Neural cell (in vitro differentiated cells): Measurements from ENCODE around the gene DOK1. TPM values are rescaled to one million over a fixed set of nuclear protein-coding genes. Genes with fewer than 3 reads are reported as not detected.

Source experiments
- H2AFZ ChIP-seq: fragments of 200-600, 300-800 bp; sonication (generic), shearing (Covaris generic); 2 replicates; pipeline ENCODE4 v1.6.0; 2014; ENCODE audit warnings: low read depth, mild to moderate bottlenecking, antibody characterized with exemption, low read length, moderate library complexity
- H3F3A ChIP-seq: fragments of 200-600 bp; shearing (Covaris generic); 2 replicates; pipeline ENCODE4 v1.6.1; 2016; ENCODE audit warnings: mild to moderate bottlenecking, moderate library complexity, mixed read lengths, antibody characterized with exemption, low read length; ENCODE audit not compliant: insufficient read depth, poor library complexity, severe bottlenecking
- H3K27ac ChIP-seq: fragments of 200-600, 300-800 bp; sonication (generic), shearing (Covaris generic); 2 replicates; pipeline ENCODE4 v1.5.1; 2014; ENCODE audit warnings: mild to moderate bottlenecking, low read length, moderate library complexity
- H3K27me3 ChIP-seq: fragments of 300-800, 200-600 bp; sonication (generic), shearing (Covaris generic); 2 replicates; pipeline ENCODE4 v1.6.0; 2014; ENCODE audit warnings: mild to moderate bottlenecking, low read depth, low read length, moderate library complexity; ENCODE audit not compliant: insufficient read depth
- H3K36me3 ChIP-seq: fragments of 300-800, 200-600 bp; sonication (generic), shearing (Covaris generic); 2 replicates; pipeline ENCODE4 v1.5.1; 2014; ENCODE audit warnings: mild to moderate bottlenecking, antibody characterized with exemption, low read length, moderate library complexity; ENCODE audit not compliant: insufficient read depth
- H3K4me2 ChIP-seq: fragments of 300-800, 200-600 bp; sonication (generic), shearing (Covaris generic); 2 replicates; pipeline ENCODE4 v1.6.0; 2014; ENCODE audit warnings: mild to moderate bottlenecking, low read length
- H3K4me3 ChIP-seq: fragments of 300-800, 200-600 bp; sonication (generic), shearing (Covaris generic); 2 replicates; pipeline ENCODE4 v1.5.1; 2014; ENCODE audit warnings: mild to moderate bottlenecking, low read length, moderate library complexity
- H3K79me2 ChIP-seq: fragments of 200-600 bp; shearing (Covaris generic); replicated peaks from 2 replicates; pipeline ENCODE4 v1.6.0; 2014; ENCODE audit warnings: mild to moderate bottlenecking, low read length, moderate library complexity; ENCODE audit not compliant: insufficient read depth
- H3K9ac ChIP-seq: fragments of 300-800, 200-600 bp; sonication (generic), shearing (Covaris generic); 2 replicates; pipeline ENCODE4 v1.6.1; 2016; ENCODE audit warnings: mild to moderate bottlenecking, low read length, mixed read lengths
- H3K9me2 ChIP-seq: fragments of 200-600 bp; shearing (Covaris generic); 2 replicates; pipeline ENCODE4 v1.6.1; 2016; ENCODE audit warnings: mild to moderate bottlenecking, low read length, mixed read lengths; ENCODE audit not compliant: insufficient read depth
- H3K9me3 ChIP-seq: fragments of 200-600, 300-800 bp; sonication (generic), shearing (Covaris generic); 2 replicates; pipeline ENCODE4 v1.6.1; 2016; ENCODE audit warnings: mild to moderate bottlenecking, mixed run types, low read length, moderate library complexity, mixed read lengths
- H4K20me1 ChIP-seq: fragments of 200-600 bp; shearing (Covaris generic); 2 replicates; pipeline ENCODE4 v1.6.1; 2016; ENCODE audit warnings: mild to moderate bottlenecking, mixed run types; ENCODE audit not compliant: insufficient read depth
- CTCF ChIP-seq: fragments of 450-650 bp; IDR thresholded peaks from 2 replicates; pipeline ENCODE4 v1.5.1; 2014; ENCODE audit warnings: antibody characterized with exemption, mild to moderate bottlenecking, moderate library complexity; ENCODE audit not compliant: poor library complexity, severe bottlenecking
- EP300 ChIP-seq: fragments of 450-650 bp; conservative IDR thresholded peaks from 2 replicates; pipeline ENCODE4 v1.6.1; 2014; ENCODE audit warnings: antibody characterized with exemption, mild to moderate bottlenecking, moderate library complexity; ENCODE audit not compliant: poor library complexity, severe bottlenecking
- EZH2 ChIP-seq: fragments of 200-600, 300-800 bp; shearing (Covaris generic), sonication (generic); IDR thresholded peaks from 2 replicates; pipeline ENCODE4 v1.6.1; 2014; ENCODE audit warnings: antibody characterized with exemption, low read length, borderline replicate concordance, mild to moderate bottlenecking; ENCODE audit not compliant: insufficient read depth, poor library complexity, severe bottlenecking
- MXI1 ChIP-seq: fragments of 450-650 bp; conservative IDR thresholded peaks from 2 replicates; pipeline ENCODE4 v1.6.1; 2014; ENCODE audit warnings: antibody characterized with exemption, mild to moderate bottlenecking; ENCODE audit not compliant: poor library complexity, severe bottlenecking
- POLR2AphosphoS5 ChIP-seq: IDR thresholded peaks from 2 replicates; pipeline ENCODE4 v1.6.1; 2012
- RAD21 ChIP-seq: fragments of 450-650 bp; conservative IDR thresholded peaks from 2 replicates; pipeline ENCODE4 v1.6.1; 2014; ENCODE audit warnings: antibody characterized with exemption, mild to moderate bottlenecking, moderate library complexity
- REST ChIP-seq: IDR thresholded peaks from 2 replicates; pipeline ENCODE4 v1.6.1; 2012; ENCODE audit warnings: borderline replicate concordance
- SMC3 ChIP-seq: fragments of 450-650 bp; conservative IDR thresholded peaks from 2 replicates; pipeline ENCODE4 v1.6.1; 2014; ENCODE audit warnings: antibody characterized with exemption, mild to moderate bottlenecking, moderate library complexity; ENCODE audit not compliant: poor library complexity
- TAF1 ChIP-seq: IDR thresholded peaks from 2 replicates; pipeline ENCODE4 v1.6.1; 2012; ENCODE audit warnings: low read depth
- polyA plus RNA-seq: library from polyadenylated mRNA; depleted of rRNA; stranded (reverse); fragments of >200 nt; gene quantifications from 2 replicates; pipeline ENCODE4 v1.2.3, GENCODE V29; 2014

DOK1 gene
- polyA plus RNA-seq, 1 donor from 2014 or later = 0.79 TPM

- Histone ChIP-seq H3K4me3 (no peak overlapping the region), H3K79me2 (no peaks in the 10 kb centered on the region), H3K9ac (no peak overlapping the region), H3K27ac (no peak overlapping the region), H4K20me1 (no peaks in the 10 kb centered on the region), H3F3A (no peaks in the 10 kb centered on the region), H3K9me2 (no peaks in the 10 kb centered on the region), H3K27me3 (no peaks in the 10 kb centered on the region), H3K36me3 (no peaks in the 10 kb centered on the region), H2AFZ (no peak overlapping the region), H3K9me3 (no peaks in the 10 kb centered on the region), H3K4me2 (no peak overlapping the region)
- TF ChIP-seq REST (no peak), TAF1 (no peak), CTCF (no peak), POLR2AphosphoS5 (no peak), SMC3 (no peak), RAD21 (no peak), EP300 (no peak), EZH2 (no peak), MXI1 (no peak)
Measured at GRCh38 chr2:74588664-74589063, 34.1 kb downstream of the DOK1 start.

- no peak overlapping the region for H2AFZ ChIP-seq
- no peaks in the 10 kb centered on the region for H3F3A ChIP-seq
- H3K36me3 ChIP-seq = no peaks in the 10 kb centered on the region
- no peaks in the 10 kb centered on the region for H3K27me3 ChIP-seq
- no peak overlapping the region for H3K27ac ChIP-seq
- H3K79me2 ChIP-seq = no peaks in the 10 kb centered on the region
- H3K4me2 ChIP-seq = no peak overlapping the region
- no peak overlapping the region for H3K4me3 ChIP-seq
- H4K20me1 ChIP-seq = no peaks in the 10 kb centered on the region
- TF ChIP-seq EZH2 (no peak), RAD21 (no peak), REST (no peak), TAF1 (no peak), SMC3 (no peak)
- no peaks in the 10 kb centered on the region for H3K9me2 ChIP-seq
- H3K9me3 ChIP-seq = no peaks in the 10 kb centered on the region
- no peak overlapping the region for H3K9ac ChIP-seq
Measured at GRCh38 chr2:74593826-74594772, 39.6 kb downstream of the DOK1 start.
